Parathyroid adenoma (tissue), 2 donors: ENCODE measurements around the gene APOM.

Experiments
- H2AFZ ChIP-seq: fragments of 300-600 bp; sonication (generic); one replicate; pipeline ENCODE4 v1.7.0; 2017; ENCODE audit warnings: antibody characterized with exemption, mild to moderate bottlenecking
- H3K27ac ChIP-seq: fragments of 300-600 bp; sonication (generic); one replicate; pipeline ENCODE4 v1.7.0; 2017
- H3K27me3 ChIP-seq: fragments of 300-600 bp; sonication (generic); one replicate; pipeline ENCODE4 v1.7.0; 2017; ENCODE audit warnings: low read length; ENCODE audit not compliant: control insufficient read depth, insufficient read depth
- H3K36me3 ChIP-seq: fragments of 300-600 bp; sonication (generic); one replicate; pipeline ENCODE4 v1.7.0; 2017; ENCODE audit warnings: low read length; ENCODE audit not compliant: control insufficient read depth, insufficient read depth
- H3K4me1 ChIP-seq: fragments of 300-600 bp; sonication (generic); one replicate; pipeline ENCODE4 v1.7.0; 2017; ENCODE audit warnings: control low read depth
- H3K4me2 ChIP-seq: fragments of 300-600 bp; sonication (generic); one replicate; pipeline ENCODE4 v1.7.0; 2017; ENCODE audit warnings: low read length
- H3K4me3 ChIP-seq: fragments of 300-600 bp; sonication (generic); one replicate; pipeline ENCODE4 v1.7.0; 2017; ENCODE audit warnings: low read depth, low read length
- H3K79me2 ChIP-seq: fragments of 300-600 bp; sonication (generic); one replicate; pipeline ENCODE4 v1.7.0; 2017; ENCODE audit warnings: control low read depth
- H3K9ac ChIP-seq: fragments of 300-600 bp; sonication (generic); one replicate; pipeline ENCODE4 v1.7.0; 2017; ENCODE audit warnings: mild to moderate bottlenecking
- H3K9me3 ChIP-seq: fragments of 300-600 bp; sonication (generic); one replicate; pipeline ENCODE4 v1.7.0; 2017; ENCODE audit warnings: low read length; ENCODE audit not compliant: control insufficient read depth
- TF ChIP-seq, protein P1 (sequence below): fragments of 300-600 bp; sonication (generic); IDR thresholded peaks from one replicate; pipeline ENCODE4 v1.7.0; 2017; ENCODE audit warnings: antibody characterized with exemption, mild to moderate bottlenecking
- donor health status: primary hyperparathyroidism.

Gene APOM

GRCh38 chr6:31687321-31687720 is 31.6 kb downstream of the APOM start:
- no peak overlapping the region for H3K27ac ChIP-seq

GRCh38 chr6:31687860-31688693 is 32.4 kb downstream of the APOM start:
- TF ChIP-seq, protein P1, sequence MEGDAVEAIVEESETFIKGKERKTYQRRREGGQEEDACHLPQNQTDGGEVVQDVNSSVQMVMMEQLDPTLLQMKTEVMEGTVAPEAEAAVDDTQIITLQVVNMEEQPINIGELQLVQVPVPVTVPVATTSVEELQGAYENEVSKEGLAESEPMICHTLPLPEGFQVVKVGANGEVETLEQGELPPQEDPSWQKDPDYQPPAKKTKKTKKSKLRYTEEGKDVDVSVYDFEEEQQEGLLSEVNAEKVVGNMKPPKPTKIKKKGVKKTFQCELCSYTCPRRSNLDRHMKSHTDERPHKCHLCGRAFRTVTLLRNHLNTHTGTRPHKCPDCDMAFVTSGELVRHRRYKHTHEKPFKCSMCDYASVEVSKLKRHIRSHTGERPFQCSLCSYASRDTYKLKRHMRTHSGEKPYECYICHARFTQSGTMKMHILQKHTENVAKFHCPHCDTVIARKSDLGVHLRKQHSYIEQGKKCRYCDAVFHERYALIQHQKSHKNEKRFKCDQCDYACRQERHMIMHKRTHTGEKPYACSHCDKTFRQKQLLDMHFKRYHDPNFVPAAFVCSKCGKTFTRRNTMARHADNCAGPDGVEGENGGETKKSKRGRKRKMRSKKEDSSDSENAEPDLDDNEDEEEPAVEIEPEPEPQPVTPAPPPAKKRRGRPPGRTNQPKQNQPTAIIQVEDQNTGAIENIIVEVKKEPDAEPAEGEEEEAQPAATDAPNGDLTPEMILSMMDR: no peak
- H3K27me3 ChIP-seq: no peaks in the 10 kb centered on the region
- H2AFZ ChIP-seq: no peak overlapping the region
- no peak overlapping the region for H3K9ac ChIP-seq
- H3K79me2 ChIP-seq: no peaks in the 10 kb centered on the region
- no peaks in the 10 kb centered on the region for H3K9me3 ChIP-seq
- H3K4me2 ChIP-seq: no peak overlapping the region
- no peak overlapping the region for H3K4me3 ChIP-seq
- no peaks in the 10 kb centered on the region for H3K36me3 ChIP-seq
- H3K4me1 ChIP-seq: no peaks in the 10 kb centered on the region
- H3K27ac ChIP-seq: no peak overlapping the region

More at GRCh38 chr6:31687321-31687720, 31.6 kb downstream of the APOM start:
- H3K36me3 ChIP-seq: no peaks in the 10 kb centered on the region
- H3K9me3 ChIP-seq: no peaks in the 10 kb centered on the region
- TF ChIP-seq, protein P1: no peak
- no peak overlapping the region for H3K4me2 ChIP-seq
- no peak overlapping the region for H2AFZ ChIP-seq
- no peaks in the 10 kb centered on the region for H3K4me1 ChIP-seq
- H3K79me2 ChIP-seq: no peaks in the 10 kb centered on the region
- H3K4me3 ChIP-seq: no peak overlapping the region
- H3K9ac ChIP-seq: no peak overlapping the region
- H3K27me3 ChIP-seq: no peaks in the 10 kb centered on the region

- TF ChIP-seq, protein P1: no peak
- no peak overlapping the region for H2AFZ ChIP-seq
- no peak overlapping the region for H3K9ac ChIP-seq
- no peaks in the 10 kb centered on the region for H3K27me3 ChIP-seq
- H3K27ac ChIP-seq: no peak overlapping the region
- H3K4me2 ChIP-seq: no peak overlapping the region
- H3K9me3 ChIP-seq: no peaks in the 10 kb centered on the region
- no peaks in the 10 kb centered on the region for H3K79me2 ChIP-seq
- H3K4me1 ChIP-seq: no peaks in the 10 kb centered on the region
- H3K4me3 ChIP-seq: no peak overlapping the region
- H3K36me3 ChIP-seq: no peaks in the 10 kb centered on the region
Measured at GRCh38 chr6:31689249-31690110, 33.8 kb downstream of the APOM start.

- no peaks in the 10 kb centered on the region for H3K79me2 ChIP-seq
- H3K4me2 ChIP-seq: no peak overlapping the region
- no peaks in the 10 kb centered on the region for H3K36me3 ChIP-seq
- H3K9me3 ChIP-seq: no peaks in the 10 kb centered on the region
- no peak overlapping the region for H2AFZ ChIP-seq
- no peaks in the 10 kb centered on the region for H3K27me3 ChIP-seq
- H3K27ac ChIP-seq: no peak overlapping the region
- TF ChIP-seq, protein P1: no peak
- no peaks in the 10 kb centered on the region for H3K4me1 ChIP-seq
- H3K4me3 ChIP-seq: no peak overlapping the region
- no peak overlapping the region for H3K9ac ChIP-seq
Measured at GRCh38 chr6:31690231-31691077, 34.8 kb downstream of the APOM start.
